ENCODE measurements around the gene BCR.

BCR gene

DNA sequence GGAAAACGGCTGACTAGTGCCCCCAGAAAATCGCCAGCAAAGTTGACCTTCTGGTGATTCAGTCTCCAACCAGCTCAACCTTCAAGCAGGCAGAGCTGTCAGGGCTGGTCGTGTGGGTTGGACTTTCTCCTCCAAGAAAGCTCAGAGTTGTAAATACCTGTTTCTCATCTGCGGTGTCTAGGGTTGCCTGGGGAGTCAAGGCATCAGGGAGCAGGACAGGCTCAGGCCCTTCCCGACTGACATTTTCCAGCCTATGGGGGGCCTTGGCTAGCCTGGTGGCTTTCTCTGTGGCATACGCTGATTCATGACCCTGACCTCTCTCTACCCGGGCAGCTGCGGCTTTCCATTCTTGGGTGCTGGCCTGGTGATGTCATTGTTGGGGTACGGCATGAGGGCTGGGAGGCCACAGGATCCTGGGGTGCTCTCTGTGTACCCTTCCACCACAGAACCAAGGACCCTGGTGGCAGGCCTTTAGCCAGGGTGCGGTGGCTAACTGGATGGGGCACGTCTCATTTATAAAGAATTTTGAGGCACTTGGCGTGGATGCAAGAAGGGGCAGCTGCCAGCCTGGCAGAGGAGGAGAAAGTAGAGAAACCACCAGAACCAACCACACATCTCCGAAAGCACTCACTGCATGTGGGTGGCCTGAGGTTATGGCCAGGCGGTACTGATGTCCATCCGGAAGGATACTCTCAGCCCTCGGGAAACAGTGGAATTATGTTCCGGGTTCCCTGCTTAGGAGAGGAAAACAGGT, 64.9 kb downstream of the BCR start:
- TF ChIP-seq, protein P1, sequence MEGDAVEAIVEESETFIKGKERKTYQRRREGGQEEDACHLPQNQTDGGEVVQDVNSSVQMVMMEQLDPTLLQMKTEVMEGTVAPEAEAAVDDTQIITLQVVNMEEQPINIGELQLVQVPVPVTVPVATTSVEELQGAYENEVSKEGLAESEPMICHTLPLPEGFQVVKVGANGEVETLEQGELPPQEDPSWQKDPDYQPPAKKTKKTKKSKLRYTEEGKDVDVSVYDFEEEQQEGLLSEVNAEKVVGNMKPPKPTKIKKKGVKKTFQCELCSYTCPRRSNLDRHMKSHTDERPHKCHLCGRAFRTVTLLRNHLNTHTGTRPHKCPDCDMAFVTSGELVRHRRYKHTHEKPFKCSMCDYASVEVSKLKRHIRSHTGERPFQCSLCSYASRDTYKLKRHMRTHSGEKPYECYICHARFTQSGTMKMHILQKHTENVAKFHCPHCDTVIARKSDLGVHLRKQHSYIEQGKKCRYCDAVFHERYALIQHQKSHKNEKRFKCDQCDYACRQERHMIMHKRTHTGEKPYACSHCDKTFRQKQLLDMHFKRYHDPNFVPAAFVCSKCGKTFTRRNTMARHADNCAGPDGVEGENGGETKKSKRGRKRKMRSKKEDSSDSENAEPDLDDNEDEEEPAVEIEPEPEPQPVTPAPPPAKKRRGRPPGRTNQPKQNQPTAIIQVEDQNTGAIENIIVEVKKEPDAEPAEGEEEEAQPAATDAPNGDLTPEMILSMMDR (IDR thresholded peaks at IDR 0.05; ENCODE audit: insufficient read depth, low read depth, low read length, missing control alignments): no peak
- DNase-seq (ENCODE audit: low read depth): no peak
- no peak overlapping the region for H3K4me3 ChIP-seq (ENCODE audit: low read depth, low read length)

- no peak overlapping the region for H3K4me3 ChIP-seq (ENCODE audit: low read depth, low read length)
- TF ChIP-seq, protein P1 (IDR thresholded peaks at IDR 0.05; ENCODE audit: insufficient read depth, low read depth, low read length, missing control alignments): no peak
- DNase-seq (ENCODE audit: low read depth): no peak
Measured at GRCh38 chr22:23245799-23246136, 65.5 kb downstream of the BCR start.

DNA sequence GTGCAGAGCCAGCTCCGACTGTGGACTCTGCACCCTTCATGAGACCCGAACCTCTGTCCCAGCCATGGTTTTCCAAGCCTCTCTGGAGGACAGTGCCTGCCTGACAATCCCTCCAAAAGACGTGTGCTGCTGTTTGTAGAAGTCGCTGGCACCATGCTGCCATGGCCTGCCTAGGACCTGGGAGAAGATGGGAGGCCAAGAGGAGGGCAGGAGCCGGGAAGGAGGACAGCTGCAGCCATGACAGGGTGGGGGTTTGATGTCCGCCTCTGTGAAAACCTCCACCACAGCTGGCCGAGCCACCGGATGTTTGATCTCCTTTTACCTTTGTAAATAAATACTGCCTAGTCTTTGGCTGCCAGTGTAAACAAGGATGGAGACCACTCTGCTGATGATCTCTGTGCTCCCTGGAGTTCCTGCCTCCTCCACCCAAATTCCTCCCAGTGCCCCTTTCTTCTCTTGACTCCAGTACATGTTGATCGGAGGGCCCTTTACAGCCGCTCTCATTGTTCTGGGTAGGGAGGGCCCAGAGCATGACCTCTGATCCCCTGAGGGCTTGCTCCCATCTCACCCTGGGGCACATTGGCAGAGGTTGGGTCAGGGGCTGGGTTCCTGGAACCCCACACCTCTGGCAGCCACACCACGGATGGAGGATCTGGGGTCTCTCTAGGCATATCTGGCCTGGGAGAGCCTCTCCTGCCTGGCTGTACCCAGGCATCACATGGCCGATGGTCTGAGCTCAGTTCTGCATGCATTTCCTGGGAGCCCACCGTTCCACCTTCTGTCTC, 66.9 kb downstream of the BCR start:
- TF ChIP-seq, protein P1 (IDR thresholded peaks at IDR 0.05; ENCODE audit: insufficient read depth, low read depth, low read length, missing control alignments): no peak
- H3K4me3 ChIP-seq (ENCODE audit: low read depth, low read length): no peak overlapping the region
- no peak for DNase-seq (ENCODE audit: low read depth)

DNA sequence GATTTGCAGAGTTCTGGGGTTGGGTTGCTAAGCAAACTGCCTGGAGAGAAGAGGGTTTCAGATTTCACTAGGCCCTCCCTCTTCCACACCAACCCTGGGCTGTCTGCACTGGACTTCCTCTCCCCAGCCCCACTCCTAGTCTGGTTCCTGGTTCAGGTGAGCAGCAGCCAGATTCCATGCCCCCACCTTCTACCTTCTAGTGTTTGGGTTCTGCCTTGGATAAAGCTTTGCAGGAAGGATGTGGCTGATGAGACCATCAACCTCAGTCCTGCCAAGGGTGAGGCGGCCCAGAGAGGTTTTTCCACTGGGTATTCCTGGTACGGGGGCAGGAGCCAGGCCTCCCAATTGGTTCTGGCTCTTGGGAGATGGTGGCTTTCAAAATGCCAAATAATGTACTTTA, 68.3 kb downstream of the BCR start:
- H3K4me3 ChIP-seq (ENCODE audit: low read depth, low read length): no peak overlapping the region
- DNase-seq (ENCODE audit: low read depth): peak; percentile 15
- TF ChIP-seq, protein P1 (IDR thresholded peaks at IDR 0.05; ENCODE audit: insufficient read depth, low read depth, low read length, missing control alignments): no peak

DNA sequence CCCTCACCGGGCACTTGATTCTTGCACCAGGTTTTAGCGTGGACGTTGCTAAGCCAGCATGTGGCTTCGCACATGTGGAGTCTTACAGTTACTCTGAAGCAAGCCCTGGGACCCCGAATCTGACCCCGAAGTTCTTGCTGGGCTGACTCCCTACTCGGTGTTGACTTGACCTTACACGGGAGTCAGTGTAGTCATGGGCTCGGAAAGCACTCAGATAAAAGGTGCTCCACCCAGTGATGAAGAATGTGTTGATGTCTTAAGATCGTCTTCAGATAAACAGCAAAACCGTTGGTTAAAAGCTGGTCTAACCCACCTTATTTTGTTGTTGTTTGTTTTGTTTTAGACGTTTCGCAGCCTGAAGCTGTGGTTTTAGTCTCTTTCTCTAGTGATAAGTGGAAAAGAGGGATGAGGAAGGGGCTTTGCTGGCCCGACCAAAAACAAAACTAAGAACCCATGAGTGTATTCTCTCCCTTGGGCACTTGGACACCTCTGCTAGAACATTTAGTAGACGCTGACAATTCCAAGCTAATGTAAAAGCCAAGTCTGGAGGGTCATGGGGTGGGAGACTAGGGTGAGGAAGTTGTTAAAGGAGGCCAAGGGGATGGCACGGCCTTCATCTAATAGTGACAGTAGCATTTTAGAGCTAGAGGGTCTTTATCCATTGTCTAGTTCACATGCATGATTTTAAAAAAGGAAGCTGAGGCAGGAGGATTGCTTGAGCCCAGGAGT, 69.9 kb downstream of the BCR start:
- DNase-seq (ENCODE audit: low read depth): no peak
- no peak overlapping the region for H3K4me3 ChIP-seq (ENCODE audit: low read depth, low read length)
- TF ChIP-seq, protein P1 (IDR thresholded peaks at IDR 0.05; ENCODE audit: insufficient read depth, low read depth, low read length, missing control alignments): no peak

DNA sequence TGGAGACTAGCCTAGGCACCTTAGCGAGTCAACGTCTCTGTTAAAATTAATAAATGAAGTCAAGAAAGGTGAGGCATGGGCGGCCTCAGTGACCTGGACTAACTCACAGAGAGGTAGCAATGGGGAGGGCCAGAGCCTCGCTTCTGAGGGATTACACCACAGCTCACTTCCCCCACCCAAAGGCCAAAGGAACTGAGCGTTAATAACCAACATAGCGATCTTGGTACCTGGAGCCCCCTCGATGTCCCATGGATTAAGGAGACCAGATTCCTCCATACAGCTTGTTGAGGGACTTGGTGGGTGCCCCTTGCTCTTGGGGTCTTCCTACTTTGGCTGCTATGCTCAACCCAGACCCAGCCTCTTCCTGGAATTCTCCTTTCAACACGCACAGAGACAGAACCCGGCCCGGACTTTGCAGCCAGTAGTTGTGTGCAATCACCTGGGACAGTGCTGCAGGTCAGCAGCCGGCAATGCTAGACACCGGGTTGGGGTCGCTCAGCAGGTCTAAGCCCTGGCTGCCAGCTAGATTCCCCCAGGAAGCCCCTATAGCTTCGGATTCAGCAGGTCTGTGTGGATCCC, 70.6 kb downstream of the BCR start:
- DNase-seq (ENCODE audit: low read depth): no peak
- TF ChIP-seq, protein P1 (IDR thresholded peaks at IDR 0.05; ENCODE audit: insufficient read depth, low read depth, low read length, missing control alignments): no peak
- H3K4me3 ChIP-seq (ENCODE audit: low read depth, low read length): no peak overlapping the region

Measured in GM12865 (cell line).